GM12878 (cell line): ENCODE data around the gene BIVM. TPM values are rescaled to one million over a fixed set of nuclear protein-coding genes. Genes with fewer than 3 reads are reported as not detected.

ENCODE experiments used
- IKZF1 ChIP-seq: fragments of 450-650 bp; conservative IDR thresholded peaks from 2 replicates; pipeline ENCODE4 v1.6.1; 2017; ENCODE audit warnings: antibody characterized with exemption, mild to moderate bottlenecking
- NFYB ChIP-seq: IDR thresholded peaks from 2 replicates; pipeline ENCODE4 v1.6.1; 2011; ENCODE audit warnings: low read depth, mild to moderate bottlenecking, low read length, improper control_type of control experiment, moderate library complexity; ENCODE audit not compliant: insufficient read depth
- NR2C1 ChIP-seq: fragments of 450-650 bp; IDR thresholded peaks from 2 replicates; pipeline ENCODE4 v1.6.1; 2017; ENCODE audit warnings: antibody characterized with exemption, mild to moderate bottlenecking, moderate library complexity
- POLR2AphosphoS5 ChIP-seq: IDR thresholded peaks from 2 replicates; pipeline ENCODE4 v1.6.1; 2011; ENCODE audit warnings: mild to moderate bottlenecking, low read length, inconsistent platforms
- SP1 ChIP-seq: IDR thresholded peaks from one replicate; pipeline ENCODE4 v1.6.1; 2011; ENCODE audit warnings: low read depth, low read length
- SREBF2 ChIP-seq: IDR thresholded peaks from 2 replicates; pipeline ENCODE4 v1.6.1; 2012; ENCODE audit warnings: mild to moderate bottlenecking, low read length
- SUZ12 ChIP-seq: fragments of 200-600 bp; sonication (generic); IDR thresholded peaks from one replicate; pipeline ENCODE4 v1.6.1; 2018; ENCODE audit warnings: antibody characterized with exemption, mild to moderate bottlenecking; ENCODE audit not compliant: unreplicated experiment
- polyA plus RNA-seq, 11 experiments: library from polyadenylated mRNA; depleted of rRNA in 4 of 11; unstranded in 6 of 11; stranded (reverse) in 5 of 11; fragments of >200 nt; fragmentation: Nextera tagmentation in 4 of 11; fragmentation: Illumina TruSeq in 1 of 11; extraction: Ambion mirVana in 4 of 11; extraction: Trizol in 1 of 11; gene quantifications; 1 replicate in 1 of 11; 2 replicates in 10 of 11; pipeline versions ENCODE4 v1.2.1 to v1.2.3, GENCODE V29; 2011 to 2016; ENCODE audit warnings: inconsistent platforms in 2 of 11, missing spikeins in 2 of 11, low read depth in 1 of 11
- total RNA-seq, 4 experiments: library from RNA; depleted of rRNA in 3 of 4; stranded (reverse); fragments of >200 nt in 3 of 4; fragmentation: Illumina TruSeq in 1 of 4; extraction: Trizol in 1 of 4; gene quantifications; 2 replicates each; pipeline versions ENCODE4 v1.2.1 to v1.2.3, GENCODE V29; 2013 to 2021
- TF ChIP-seq, protein P1 (sequence below): fragments of 450-650 bp; IDR thresholded peaks from 2 replicates; pipeline ENCODE4 v1.6.1; 2018; ENCODE audit warnings: borderline replicate concordance, mild to moderate bottlenecking; ENCODE audit not compliant: partially characterized antibody
- TF ChIP-seq, protein P2 (sequence below): fragments of 450-650 bp; IDR thresholded peaks from 2 replicates; pipeline ENCODE4 v1.6.1; 2017; ENCODE audit warnings: mild to moderate bottlenecking, moderate library complexity

The BIVM gene
- total and polyA plus RNA-seq, 10 of the 15 experiments (the other 5 are each of a cell fraction or from before 2014, with no cell fraction given), result 3.4 to 20.1 (median 14.1) TPM

DNA sequence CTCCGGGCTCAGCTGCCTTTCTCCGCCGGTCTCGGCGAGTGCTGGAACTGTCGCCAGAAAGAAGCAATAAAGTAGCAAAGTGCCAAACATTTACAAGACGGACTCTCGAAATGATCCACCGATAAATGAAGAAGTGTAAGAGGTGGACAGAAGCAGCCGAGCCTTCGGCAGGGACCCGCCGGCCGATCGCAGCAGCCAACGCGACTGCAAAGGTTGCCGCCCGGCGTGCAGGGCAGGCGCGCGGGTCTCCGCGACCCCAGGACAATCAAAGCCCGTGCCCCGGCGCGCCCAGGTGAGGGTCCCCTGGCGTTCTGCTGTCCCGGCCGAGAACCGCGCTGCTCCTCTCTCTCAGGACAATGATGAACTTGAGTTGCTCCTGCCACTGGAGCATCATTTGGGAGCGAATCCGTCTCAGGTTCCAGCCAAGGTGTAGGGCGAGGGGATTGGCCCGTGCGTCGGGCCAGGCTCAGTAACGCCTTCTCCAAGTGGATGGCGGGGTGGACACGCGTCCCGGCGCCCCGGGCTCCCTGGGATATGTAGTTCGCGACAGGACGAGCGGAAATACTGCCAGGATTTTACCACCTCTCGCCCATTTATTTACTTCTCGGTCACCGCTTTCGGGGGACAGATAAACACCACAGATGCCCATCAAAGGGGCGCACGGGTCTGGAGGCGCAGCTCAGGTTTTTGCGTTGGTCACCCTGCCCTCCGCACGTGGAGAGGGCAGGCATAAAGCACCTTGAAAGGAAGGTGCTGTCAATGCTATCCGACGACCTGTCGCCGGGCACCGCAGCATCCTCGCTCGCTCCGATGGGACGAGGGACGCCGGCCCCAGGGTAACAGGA is at the start of gene BIVM, which contains the start of gene POGLUT2 (continued):
- TF ChIP-seq, protein P1, sequence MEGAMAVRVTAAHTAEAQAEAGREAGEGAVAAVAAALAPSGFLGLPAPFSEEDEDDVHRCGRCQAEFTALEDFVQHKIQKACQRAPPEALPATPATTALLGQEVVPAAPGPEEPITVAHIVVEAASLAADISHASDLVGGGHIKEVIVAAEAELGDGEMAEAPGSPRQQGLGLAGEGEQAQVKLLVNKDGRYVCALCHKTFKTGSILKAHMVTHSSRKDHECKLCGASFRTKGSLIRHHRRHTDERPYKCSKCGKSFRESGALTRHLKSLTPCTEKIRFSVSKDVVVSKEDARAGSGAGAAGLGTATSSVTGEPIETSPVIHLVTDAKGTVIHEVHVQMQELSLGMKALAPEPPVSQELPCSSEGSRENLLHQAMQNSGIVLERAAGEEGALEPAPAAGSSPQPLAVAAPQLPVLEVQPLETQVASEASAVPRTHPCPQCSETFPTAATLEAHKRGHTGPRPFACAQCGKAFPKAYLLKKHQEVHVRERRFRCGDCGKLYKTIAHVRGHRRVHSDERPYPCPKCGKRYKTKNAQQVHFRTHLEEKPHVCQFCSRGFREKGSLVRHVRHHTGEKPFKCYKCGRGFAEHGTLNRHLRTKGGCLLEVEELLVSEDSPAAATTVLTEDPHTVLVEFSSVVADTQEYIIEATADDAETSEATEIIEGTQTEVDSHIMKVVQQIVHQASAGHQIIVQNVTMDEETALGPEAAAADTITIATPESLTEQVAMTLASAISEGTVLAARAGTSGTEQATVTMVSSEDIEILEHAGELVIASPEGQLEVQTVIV, result peak; percentile 26
- TF ChIP-seq, protein P2, sequence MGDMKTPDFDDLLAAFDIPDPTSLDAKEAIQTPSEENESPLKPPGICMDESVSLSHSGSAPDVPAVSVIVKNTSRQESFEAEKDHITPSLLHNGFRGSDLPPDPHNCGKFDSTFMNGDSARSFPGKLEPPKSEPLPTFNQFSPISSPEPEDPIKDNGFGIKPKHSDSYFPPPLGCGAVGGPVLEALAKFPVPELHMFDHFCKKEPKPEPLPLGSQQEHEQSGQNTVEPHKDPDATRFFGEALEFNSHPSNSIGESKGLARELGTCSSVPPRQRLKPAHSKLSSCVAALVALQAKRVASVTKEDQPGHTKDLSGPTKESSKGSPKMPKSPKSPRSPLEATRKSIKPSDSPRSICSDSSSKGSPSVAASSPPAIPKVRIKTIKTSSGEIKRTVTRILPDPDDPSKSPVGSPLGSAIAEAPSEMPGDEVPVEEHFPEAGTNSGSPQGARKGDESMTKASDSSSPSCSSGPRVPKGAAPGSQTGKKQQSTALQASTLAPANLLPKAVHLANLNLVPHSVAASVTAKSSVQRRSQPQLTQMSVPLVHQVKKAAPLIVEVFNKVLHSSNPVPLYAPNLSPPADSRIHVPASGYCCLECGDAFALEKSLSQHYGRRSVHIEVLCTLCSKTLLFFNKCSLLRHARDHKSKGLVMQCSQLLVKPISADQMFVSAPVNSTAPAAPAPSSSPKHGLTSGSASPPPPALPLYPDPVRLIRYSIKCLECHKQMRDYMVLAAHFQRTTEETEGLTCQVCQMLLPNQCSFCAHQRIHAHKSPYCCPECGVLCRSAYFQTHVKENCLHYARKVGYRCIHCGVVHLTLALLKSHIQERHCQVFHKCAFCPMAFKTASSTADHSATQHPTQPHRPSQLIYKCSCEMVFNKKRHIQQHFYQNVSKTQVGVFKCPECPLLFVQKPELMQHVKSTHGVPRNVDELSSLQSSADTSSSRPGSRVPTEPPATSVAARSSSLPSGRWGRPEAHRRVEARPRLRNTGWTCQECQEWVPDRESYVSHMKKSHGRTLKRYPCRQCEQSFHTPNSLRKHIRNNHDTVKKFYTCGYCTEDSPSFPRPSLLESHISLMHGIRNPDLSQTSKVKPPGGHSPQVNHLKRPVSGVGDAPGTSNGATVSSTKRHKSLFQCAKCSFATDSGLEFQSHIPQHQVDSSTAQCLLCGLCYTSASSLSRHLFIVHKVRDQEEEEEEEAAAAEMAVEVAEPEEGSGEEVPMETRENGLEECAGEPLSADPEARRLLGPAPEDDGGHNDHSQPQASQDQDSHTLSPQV, result no peak
- TF ChIP-seq NFYB (peak; percentile 97), SP1 (peak; percentile 98), SUZ12 (no peak), NR2C1 (peak; percentile 6; the same call in 1 of the 2 replicates), SREBF2 (no peak), POLR2AphosphoS5 (peak; percentile 46; the same call in 1 of the 2 replicates), IKZF1 (peak; percentile 93)
